Medulla oblongata (tissue), 1 donor: Measurements from ENCODE around the gene COASY.
"Not testable (repeated sequence)": the region's sequence is repeated elsewhere in the genome, so short reads cannot be mapped to it uniquely, and the experiment has no call there.

Experiments used
- DNase-seq: peaks from one replicate; pipeline ENCODE4 v3.0.0-alpha.2; 2015; ENCODE audit errors: extremely low spot score

Gene COASY

DNA sequence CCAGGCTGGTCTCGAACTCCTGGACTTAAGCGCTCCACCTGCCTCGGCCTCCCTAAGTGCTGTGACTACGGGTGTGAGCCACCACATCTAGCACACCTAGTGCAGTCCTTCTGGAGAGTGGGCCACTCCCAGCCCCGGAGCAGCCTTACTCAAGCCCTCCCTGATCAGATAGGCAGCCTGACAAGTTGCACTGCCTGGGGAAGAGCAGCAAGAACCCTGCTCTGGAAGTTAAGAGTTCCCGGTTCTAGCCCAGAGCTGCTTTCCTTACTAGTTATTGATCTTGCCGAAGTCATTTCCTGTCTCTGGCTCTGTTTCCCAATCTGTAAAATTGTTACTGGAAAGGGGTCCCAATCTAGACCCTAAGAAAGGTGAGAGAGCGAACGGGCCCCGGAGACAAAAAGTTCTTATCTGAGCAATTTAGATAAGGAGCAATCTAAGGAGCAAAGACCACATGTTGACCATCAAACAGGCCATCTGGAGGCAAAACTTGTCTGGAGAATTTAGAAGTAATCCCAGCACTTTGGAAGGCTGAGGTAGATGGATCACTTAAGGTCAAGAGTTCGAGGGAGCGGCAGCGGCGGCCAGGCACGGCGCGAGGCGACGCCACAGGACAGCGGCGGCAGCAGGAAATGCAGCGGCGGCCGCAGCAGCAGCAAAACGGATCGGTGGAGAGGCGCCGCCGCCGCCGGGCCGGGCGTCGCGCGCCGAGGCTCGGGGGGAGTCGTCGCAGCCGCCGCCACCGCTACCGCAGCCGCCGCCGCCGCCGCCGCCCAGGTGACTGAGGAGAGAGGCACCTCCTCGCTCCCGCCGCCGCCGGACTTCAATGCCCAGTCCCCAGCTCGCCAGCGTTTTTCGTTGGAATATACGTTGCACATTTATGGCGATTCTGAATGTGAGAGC, 30.2 kb upstream of the COASY start:
- peak; percentile 62 for DNase-seq

- DNase-seq = no peak
These were observed 26.5 kb upstream of the COASY start for GRCh38 chr17:42535155-42536047.

DNA sequence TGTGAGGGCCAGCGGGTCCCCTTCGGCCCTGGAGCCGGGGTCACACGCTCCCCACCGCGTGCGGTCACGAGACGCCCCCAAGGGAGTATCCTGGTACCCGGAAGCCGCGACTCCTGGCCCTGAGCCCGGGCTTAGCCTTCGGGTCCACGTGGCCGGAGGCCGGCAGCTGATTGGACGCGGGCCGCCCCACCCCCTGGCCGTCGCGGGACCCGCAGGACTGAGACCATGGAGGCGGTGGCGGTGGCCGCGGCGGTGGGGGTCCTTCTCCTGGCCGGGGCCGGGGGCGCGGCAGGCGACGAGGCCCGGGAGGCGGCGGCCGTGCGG, 25.9 kb upstream of the COASY start, which contains the start of gene NAGLU:
Gene NAGLU, plus strand, starts transcription at position 194 of the 324 bp plus-strand sequence. Its CDS starts 32 bp downstream, at position 226.
- DNase-seq = peak; percentile 97

DNA sequence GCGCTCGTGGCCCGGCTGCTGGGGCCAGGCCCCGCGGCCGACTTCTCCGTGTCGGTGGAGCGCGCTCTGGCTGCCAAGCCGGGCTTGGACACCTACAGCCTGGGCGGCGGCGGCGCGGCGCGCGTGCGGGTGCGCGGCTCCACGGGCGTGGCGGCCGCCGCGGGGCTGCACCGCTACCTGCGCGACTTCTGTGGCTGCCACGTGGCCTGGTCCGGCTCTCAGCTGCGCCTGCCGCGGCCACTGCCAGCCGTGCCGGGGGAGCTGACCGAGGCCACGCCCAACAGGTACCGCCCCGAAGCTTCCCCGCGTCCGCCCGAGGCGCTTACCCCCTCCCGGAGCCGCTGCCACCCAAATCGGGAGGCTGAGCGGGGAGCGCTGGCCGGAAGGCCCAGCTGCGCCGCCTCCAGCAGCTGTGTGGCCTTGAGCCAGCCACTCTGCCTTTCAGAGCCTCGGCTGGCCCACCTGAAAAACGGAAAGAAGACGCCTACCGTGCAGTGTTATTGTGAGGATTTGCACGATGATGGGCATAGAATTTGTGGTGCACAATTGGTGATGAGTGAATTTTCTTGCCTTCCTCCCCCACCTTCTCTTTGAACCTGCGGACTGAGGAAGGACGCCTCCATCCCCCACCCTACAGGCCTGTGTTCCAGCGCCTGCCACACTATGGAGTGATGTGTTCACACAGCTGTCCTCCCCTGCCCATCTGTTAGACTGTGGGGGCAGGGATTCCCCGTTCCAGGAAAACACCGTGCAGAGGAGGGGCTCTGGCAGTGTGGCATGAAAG, 25.4 kb upstream of the COASY start:
- peak; percentile 60 for DNase-seq

DNA sequence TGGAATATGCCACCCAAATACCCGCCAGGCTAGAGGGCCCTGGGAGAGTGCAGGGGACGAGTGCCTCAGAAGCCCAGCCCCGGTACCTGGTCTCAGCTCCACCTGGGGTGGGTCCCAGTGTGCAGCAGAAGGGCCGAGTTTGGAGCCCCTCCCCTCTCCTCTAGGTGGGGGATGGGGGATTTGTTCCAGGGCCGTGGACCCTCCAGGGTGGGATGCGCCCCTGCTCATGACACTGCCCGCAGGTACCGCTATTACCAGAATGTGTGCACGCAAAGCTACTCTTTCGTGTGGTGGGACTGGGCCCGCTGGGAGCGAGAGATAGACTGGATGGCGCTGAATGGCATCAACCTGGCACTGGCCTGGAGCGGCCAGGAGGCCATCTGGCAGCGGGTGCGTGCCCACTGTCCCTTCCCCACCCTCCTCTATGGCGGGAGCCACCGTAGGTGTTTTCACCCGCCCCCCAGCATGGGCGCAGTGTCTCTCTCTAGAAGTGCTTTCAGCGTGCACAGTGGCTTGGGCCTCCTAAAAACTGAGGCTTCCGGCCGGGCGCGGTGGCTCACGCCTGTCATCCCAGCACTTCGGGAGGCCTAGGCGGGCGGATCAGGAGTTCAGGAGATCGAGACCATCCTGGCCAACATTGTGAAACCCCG, 24.7 kb upstream of the COASY start:
- no peak for DNase-seq

DNA sequence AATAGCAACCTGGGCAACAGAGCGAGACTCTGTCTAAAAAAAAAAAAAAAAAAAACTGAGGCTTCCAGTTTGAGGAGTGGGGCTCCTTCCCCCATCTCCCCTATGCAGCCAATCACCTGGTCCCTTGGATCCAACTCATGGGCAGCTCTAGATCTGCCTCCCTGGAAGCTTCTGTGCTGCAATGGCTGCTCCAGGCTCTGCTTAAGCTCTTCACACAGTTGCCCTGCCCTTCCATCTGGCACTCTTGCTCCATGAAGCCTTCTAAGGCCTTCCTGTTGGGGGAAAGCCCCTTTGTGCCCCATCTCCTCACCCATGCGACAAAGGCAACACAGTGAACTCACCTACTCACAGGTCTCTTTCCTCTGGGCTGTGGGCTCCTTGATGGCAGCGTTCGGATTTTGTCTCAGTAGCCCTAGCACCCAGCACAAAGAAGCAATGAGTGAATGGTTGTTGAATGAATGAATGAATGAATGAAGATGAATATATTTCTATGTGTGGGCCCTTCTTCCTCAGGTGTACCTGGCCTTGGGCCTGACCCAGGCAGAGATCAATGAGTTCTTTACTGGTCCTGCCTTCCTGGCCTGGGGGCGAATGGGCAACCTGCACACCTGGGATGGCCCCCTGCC, 24.0 kb upstream of the COASY start:
- DNase-seq = no peak

- DNase-seq = no peak
These were observed 23.5 kb upstream of the COASY start for GRCh38 chr17:42538482-42538881.

DNA sequence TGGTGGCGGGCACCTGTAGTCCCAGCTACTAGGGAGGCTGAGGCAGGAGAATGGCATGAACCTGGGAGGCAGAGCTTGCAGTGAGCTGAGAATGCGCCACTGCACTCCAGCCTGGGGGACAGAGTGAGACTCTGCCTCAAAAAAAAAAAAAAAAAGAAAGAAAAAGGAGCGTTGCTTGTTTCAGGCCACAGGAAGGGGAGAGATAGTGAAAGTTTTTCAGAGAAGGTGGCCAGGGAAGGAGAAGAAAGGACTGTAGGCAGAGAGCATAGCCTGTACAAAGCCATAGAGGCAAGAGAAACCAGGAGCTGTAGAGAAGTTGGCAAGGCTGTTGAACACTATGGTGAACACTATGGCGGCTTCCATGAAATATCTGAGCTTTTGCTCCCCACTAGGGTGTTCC, 21.4 kb upstream of the COASY start:
- DNase-seq = not testable (repeated sequence)

- DNase-seq = no peak
These were observed 20.7 kb upstream of the COASY start for GRCh38 chr17:42541041-42541833.

- DNase-seq = no peak
These were observed 18.5 kb upstream of the COASY start for GRCh38 chr17:42543190-42544079.

GRCh38 chr17:42544874-42545283, 17.1 kb upstream of the COASY start:
- DNase-seq = no peak

DNA sequence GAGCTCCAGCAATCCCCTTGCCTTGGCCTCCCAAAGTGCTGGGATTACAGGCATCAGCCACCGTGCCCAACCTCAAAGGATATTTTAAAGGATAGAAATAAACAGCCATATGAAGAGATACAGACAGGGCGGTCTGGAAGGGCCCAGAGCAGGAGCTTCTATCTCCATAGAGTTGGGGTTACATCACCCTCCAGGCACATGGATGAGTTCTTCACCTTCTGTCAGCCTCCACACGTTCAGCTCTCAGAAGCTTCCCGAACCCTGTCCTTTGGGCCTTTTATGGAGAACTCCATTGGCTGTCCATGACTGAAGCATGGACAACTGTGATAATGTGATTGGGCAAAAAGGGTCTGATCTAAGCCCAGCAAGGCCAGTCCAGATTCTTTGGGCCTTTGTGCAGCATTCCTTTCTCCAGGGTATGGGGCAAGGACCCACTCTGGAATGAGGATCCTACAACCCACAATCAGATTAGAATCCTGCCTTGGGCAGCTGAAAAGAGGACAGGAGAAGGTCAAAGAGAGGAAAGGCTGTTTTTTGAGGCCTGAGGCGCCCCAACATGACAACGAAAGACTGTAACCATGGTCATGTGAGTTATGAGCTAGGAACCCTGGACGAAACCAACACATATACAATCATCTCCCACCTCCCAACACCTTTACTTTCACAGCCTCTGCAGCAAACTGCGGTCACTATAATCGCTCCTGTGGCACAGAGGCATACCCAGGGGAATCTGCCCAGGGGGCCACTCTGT, 16.0 kb upstream of the COASY start:
- not testable (repeated sequence) for DNase-seq

DNA sequence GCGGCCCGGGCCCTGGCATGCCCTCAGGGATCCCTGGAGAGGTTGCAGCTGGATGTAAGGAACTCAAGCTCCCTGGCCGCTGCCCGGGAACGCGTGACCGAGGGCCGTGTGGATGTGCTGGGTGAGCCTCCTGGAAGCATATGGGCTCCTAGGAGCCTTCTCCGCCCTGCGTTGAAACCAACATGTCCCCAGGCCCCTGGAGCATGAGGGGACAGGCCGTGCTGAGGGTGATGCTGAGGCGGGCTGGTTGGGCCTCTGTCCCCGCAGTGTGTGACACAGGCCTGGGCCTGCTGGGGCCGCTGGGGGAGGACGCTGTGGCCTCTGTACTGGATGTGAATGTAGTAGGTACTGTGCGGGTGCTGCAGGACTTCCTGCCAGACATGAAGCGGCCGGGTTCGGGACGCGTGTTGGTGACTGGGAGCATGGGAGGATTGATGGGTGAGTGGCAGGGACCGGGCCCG, 14.9 kb upstream of the COASY start:
- no peak for DNase-seq

DNA sequence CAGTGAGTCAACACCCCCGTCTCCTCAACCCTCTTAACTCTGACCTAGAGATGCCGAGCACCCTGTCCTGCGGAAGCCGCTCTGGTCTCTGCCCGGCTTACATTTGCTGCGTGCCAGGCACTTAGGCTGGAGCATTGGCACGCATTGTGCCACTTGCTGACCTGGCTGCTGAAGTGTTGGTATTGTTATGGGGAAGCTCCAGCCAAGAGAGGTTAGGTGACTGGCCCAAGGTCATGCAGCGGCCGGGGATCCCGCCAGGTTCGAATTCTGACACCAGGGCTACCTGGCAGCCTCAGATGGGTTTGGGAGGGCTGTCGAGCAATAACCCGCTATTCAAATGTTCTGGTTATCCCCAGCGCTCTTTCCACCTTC, 14.3 kb upstream of the COASY start:
- no peak for DNase-seq

DNA sequence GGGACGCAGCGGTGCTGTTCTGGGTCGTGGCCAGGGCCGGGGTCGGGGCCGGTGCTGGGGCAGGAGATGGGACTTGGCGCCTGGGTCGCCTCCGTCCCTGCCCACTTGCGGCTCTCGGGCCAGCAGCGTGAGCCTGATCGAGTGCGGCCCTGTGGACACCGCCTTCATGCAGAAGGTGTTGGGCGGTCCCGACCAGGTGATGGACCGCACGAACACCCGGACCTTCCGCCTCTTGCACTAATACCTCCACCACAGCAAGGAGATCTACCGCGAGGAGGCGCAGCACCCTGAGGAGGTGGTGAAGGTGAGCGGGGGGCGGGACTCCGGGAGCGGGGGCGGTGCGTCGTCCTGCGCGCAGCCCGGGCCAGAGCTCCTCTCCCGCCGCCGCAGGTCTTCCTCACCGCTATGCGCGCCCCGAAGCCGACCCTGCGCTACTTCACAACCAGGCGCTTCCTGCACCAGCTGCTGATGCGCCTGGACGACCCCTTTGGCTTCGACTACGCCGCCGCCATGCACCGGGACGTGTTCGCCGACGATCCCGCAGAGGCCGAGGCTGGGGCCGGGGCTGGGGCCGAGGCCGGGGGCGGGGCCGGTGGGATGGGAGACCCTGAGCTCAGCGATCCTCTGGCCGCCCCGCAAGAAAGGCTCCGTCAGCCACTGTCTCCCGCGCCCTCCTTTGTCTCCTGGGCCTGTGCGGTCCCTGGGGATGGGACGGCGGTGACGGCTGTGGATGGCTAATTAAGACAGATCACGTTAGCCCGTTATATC, 13.7 kb upstream of the COASY start:
- DNase-seq = no peak

- DNase-seq = no peak
These were observed 12.8 kb upstream of the COASY start for GRCh38 chr17:42548993-42549755.

GRCh38 chr17:42552736-42553135, 9.2 kb upstream of the COASY start, which contains the start of gene HSD17B1:
Gene HSD17B1, plus strand, starts transcription at chr17:42552923. Its CDS starts 11 bp downstream, at chr17:42552934.
- not testable (repeated sequence) for DNase-seq
